ENCODE results near the gene EVI5.

DNA sequence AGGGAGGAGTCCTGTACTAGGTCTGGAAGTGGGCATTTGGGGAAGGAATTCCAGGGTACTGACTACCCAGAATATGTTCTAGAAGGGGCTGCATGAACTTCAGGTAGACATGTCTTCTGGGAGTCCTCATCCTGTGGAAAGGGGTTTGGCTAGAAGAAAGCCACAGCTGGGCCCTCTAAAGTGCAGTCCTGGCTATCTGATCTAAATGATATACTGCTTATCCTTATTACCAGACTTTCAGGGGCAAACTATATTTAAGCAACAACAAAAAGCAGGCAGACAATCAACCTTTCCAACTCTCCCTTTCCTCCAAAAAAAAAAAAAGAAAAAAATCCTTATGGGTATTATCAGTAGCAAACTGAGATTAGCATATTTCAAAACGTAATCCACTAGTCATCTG lies 268.3 kb downstream of the EVI5 start:
- TF ChIP-seq, protein P1, sequence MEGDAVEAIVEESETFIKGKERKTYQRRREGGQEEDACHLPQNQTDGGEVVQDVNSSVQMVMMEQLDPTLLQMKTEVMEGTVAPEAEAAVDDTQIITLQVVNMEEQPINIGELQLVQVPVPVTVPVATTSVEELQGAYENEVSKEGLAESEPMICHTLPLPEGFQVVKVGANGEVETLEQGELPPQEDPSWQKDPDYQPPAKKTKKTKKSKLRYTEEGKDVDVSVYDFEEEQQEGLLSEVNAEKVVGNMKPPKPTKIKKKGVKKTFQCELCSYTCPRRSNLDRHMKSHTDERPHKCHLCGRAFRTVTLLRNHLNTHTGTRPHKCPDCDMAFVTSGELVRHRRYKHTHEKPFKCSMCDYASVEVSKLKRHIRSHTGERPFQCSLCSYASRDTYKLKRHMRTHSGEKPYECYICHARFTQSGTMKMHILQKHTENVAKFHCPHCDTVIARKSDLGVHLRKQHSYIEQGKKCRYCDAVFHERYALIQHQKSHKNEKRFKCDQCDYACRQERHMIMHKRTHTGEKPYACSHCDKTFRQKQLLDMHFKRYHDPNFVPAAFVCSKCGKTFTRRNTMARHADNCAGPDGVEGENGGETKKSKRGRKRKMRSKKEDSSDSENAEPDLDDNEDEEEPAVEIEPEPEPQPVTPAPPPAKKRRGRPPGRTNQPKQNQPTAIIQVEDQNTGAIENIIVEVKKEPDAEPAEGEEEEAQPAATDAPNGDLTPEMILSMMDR (IDR thresholded peaks at IDR 0.05), result no peak
- no peak for TF ChIP-seq POLR2AphosphoS5 (IDR thresholded peaks at IDR 0.05)

All from gastroesophageal sphincter (tissue), 3 donors.